ENCODE results near the gene ZNF195.
"Not testable (repeated sequence)": the region's sequence is repeated elsewhere in the genome, so short reads cannot be mapped to it uniquely, and the experiment has no call there.

ZNF195 gene

GRCh38 chr11:3402181-3402860 lies 23.4 kb upstream of the ZNF195 start:
- DNase-seq = not testable (repeated sequence)

- not testable (repeated sequence) for DNase-seq
Observed at GRCh38 chr11:3401052-3401451, 22.1 kb upstream of the ZNF195 start.

- DNase-seq = not testable (repeated sequence)
Observed at GRCh38 chr11:3398509-3398908, 19.6 kb upstream of the ZNF195 start.

- DNase-seq = not testable (repeated sequence)
Observed at GRCh38 chr11:3398106-3398505, 19.2 kb upstream of the ZNF195 start.

- DNase-seq = not testable (repeated sequence)
Observed at GRCh38 chr11:3397210-3397609, 18.3 kb upstream of the ZNF195 start.

- not testable (repeated sequence) for DNase-seq
Observed at GRCh38 chr11:3395468-3395867, 16.5 kb upstream of the ZNF195 start.

- not testable (repeated sequence) for DNase-seq
Observed at GRCh38 chr11:3394956-3395355, 16.0 kb upstream of the ZNF195 start.

GRCh38 chr11:3393450-3393849 lies 14.5 kb upstream of the ZNF195 start:
- DNase-seq = not testable (repeated sequence)

- DNase-seq = no peak
Observed at GRCh38 chr11:3382613-3383285, 3.8 kb upstream of the ZNF195 start.

- DNase-seq = no peak
Observed at GRCh38 chr11:3381794-3382193, 2.8 kb upstream of the ZNF195 start.

- DNase-seq = no peak
Observed at GRCh38 chr11:3380706-3381545, 2.0 kb upstream of the ZNF195 start.

- no peak for DNase-seq
Observed at GRCh38 chr11:3375552-3375951, 3.4 kb downstream of the ZNF195 start.

GRCh38 chr11:3370311-3370870 lies 8.6 kb downstream of the ZNF195 start:
- DNase-seq = no peak

- DNase-seq = no peak
Observed at GRCh38 chr11:3369366-3369765, 9.6 kb downstream of the ZNF195 start.

- no peak for DNase-seq
Observed at GRCh38 chr11:3368199-3368598, 10.7 kb downstream of the ZNF195 start.

- no peak for DNase-seq
Observed at GRCh38 chr11:3367221-3367620, 11.7 kb downstream of the ZNF195 start.

- no peak for DNase-seq
Observed at GRCh38 chr11:3359092-3359824, 19.7 kb downstream of the ZNF195 start.

GRCh38 chr11:3357994-3358676 lies 20.8 kb downstream of the ZNF195 start:
- DNase-seq = no peak

GRCh38 chr11:3357302-3357701 lies 21.6 kb downstream of the ZNF195 start:
- DNase-seq = no peak

GRCh38 chr11:3356858-3357257 lies 22.1 kb downstream of the ZNF195 start:
- no peak for DNase-seq

GRCh38 chr11:3353066-3353465 lies 25.9 kb downstream of the ZNF195 start:
- no peak for DNase-seq

- no peak for DNase-seq
Observed at GRCh38 chr11:3347127-3347526, 31.8 kb downstream of the ZNF195 start.

All from NCI-H446 (cell line).